IPS-18c (cell line): ENCODE data around the gene POU6F2.

Experiments used
- H3K4me3 ChIP-seq: 2 replicates; pipeline ENCODE4 v1.7.0; 2013; ENCODE audit warnings: low read depth, mild to moderate bottlenecking, low read length, moderate library complexity; ENCODE audit not compliant: insufficient read depth
- H3K9me3 ChIP-seq: one replicate; pipeline ENCODE4 v1.6.1; 2013; ENCODE audit warnings: mild to moderate bottlenecking, low read length, moderate library complexity; ENCODE audit not compliant: control insufficient read depth, insufficient read depth

The POU6F2 gene

DNA sequence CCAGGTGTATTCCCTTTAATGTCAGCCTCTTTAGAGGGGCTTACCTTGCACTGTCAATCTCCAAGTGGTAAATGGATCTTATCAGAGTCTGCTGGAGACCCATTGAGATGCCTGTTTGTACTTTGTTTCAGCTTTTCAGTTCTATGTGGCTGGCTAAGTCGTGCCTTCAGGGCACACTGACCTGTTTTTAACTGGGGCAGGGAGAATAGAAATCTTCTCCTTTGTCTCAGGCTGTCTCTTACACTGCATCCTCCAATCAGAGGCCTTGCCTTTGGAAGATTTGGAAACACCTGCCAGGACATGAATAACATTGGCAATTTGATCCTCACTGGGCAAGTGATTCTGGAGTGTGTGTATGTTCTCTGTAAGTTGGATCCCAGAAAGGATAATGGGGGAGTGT lies 65.0 kb downstream of the POU6F2 start:
- no peaks in the 10 kb centered on the region for H3K9me3 ChIP-seq
- H3K4me3 ChIP-seq = no peak overlapping the region

DNA sequence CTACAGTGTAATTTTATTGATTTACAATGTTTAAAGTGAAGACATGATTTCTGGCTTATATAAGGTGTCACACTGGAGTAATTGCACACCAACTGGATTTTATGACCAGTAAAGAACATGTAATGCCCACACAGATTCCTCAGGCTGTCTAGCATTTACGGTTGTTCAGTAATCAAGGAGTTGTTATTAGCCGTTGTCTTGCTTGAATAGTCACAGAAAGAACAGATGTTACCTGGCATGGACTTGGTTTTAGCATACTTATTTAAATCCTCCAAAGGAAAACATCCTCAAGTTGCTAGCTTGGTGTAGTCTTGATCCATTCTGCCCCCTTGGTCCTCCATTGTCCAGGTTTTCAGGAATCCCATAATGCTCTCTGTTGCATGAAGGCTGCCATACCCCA lies 65.8 kb downstream of the POU6F2 start:
- Histone ChIP-seq H3K9me3 (no peaks in the 10 kb centered on the region), H3K4me3 (no peak overlapping the region)

DNA sequence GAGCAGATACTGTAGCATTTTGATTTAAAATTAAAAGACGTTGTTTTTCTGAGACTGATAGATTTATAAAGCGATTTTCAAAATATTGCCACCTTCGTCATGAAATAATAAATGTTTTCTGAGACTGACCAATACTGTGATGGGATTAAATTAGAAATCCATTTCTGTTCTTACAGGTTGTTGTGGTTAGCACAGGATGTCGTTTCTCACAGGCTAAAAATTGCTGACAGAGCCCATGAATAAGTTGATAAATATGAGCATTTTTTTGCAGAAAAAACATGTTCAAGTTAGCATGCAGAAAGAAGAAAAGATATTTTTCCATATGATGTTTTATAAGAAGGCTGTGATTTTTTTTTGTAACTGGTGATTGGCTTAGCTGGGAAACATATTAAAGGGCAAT lies 66.8 kb downstream of the POU6F2 start:
- Histone ChIP-seq H3K9me3 (no peaks in the 10 kb centered on the region), H3K4me3 (no peak overlapping the region)

DNA sequence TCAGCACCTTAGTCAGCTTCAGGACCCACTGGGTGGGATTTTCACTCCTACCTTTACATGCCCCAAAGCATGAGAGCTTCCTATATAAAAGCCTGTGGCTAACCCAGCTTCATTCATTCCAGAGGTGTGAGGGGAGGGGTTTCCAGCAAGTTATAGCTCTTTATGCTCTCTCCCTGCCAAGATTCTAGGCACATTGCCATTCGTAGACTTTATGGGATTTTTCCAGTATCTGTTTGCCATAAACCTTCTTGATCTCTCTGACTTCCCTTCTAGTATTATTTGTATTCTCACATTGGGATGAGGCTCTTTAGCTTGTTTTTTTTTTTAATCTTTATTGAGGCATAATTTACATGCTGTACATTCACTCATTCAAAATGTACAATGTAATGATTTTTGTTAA lies 67.5 kb downstream of the POU6F2 start:
- H3K4me3 ChIP-seq = no peak overlapping the region
- no peaks in the 10 kb centered on the region for H3K9me3 ChIP-seq

DNA sequence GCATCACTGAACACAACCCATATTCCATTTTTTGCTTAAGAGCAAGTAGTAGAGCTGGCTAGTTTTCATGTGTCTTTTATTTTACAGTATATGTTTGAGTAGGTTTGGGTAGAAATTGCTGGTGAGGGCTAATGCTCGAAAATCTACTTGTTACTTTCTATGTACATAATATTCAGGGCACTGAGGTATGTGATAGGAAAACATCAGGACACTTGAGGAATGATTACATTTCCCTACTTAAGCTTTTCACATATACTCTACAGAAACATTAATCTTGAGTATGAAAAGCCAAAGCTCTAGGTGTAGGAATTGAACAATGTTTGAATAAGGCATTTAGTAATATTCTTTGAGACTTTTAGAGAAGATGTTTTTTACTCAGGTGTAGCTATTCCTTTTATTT lies 73.6 kb downstream of the POU6F2 start:
- no peaks in the 10 kb centered on the region for H3K9me3 ChIP-seq
- no peak overlapping the region for H3K4me3 ChIP-seq

DNA sequence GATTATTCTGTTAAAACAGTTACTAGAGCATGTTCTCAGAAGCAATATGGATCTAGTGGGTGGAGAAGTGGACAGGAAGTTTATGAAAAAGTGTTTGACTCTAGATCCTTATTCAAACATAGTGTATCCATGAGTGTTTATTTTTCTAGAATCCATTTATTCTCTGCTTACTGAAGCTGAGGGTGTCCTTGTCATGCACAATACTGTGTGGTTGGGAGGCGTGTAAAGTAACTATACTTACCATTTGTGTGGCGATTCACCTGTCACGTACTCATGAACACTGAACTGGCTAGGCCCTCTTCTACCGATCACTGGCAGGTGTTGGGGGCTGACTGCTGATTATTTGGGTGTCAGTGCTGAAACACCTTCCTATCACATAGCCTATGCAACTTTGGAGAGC lies 74.0 kb downstream of the POU6F2 start:
- Histone ChIP-seq H3K4me3 (no peak overlapping the region), H3K9me3 (no peaks in the 10 kb centered on the region)

DNA sequence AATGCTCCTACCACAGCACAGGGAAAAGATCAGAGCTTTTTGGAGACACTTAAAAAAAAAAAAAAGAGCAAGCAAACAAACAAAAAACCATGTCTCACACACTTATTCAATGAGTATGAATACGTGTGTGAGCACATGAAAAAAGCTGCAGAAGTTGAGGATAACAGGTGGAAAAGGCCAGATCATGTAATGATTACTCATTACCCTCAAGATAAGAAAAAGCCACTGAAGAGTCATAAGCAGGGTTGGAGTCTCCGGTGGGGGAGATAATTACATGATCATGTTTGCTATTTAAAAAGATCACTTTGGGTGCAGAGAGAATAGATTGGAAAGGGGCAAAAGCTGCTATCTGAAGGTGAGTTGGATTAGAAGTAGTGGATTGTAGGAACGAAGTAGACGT lies 77.0 kb downstream of the POU6F2 start:
- H3K4me3 ChIP-seq = no peak overlapping the region
- H3K9me3 ChIP-seq = no peaks in the 10 kb centered on the region

DNA sequence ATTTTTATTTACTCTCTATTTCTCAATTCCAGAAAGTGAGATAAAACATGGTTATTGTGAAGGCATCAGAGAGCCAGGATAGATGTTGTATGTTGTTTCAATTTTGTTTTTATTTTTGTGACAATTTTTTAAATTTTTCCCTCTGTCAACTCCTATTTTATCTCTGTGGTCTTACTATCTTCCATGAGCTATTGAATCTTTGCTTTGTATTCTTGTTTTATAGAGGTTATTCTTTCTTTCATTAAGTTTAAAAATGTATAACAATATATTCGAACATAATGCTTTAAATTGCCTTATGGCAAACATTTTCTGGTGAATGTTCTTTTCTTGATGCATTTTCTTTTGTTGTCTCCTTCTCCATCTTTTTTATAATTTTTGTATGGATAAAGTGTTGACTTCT lies 78.4 kb downstream of the POU6F2 start:
- Histone ChIP-seq H3K9me3 (no peaks in the 10 kb centered on the region), H3K4me3 (no peak overlapping the region)

DNA sequence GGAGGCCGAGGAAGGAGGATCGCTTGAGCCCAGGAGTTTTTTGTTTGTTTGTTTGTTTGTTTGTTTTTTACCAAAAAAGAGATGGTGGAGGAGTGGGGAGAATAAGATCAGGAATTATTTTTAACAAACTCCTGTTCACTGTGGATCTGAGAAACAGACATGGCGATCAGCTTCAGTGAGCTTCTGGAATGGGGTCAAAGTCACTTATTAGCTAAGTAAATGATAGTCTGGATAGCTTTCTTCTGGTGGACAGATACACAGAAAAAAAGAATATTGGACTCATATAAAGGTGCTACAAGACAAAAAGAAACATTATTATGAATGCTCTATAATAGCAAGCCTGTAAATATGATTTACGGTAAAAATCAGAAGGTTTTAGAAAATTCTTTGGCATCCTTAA lies 85.1 kb downstream of the POU6F2 start:
- no peak overlapping the region for H3K4me3 ChIP-seq
- no peaks in the 10 kb centered on the region for H3K9me3 ChIP-seq

DNA sequence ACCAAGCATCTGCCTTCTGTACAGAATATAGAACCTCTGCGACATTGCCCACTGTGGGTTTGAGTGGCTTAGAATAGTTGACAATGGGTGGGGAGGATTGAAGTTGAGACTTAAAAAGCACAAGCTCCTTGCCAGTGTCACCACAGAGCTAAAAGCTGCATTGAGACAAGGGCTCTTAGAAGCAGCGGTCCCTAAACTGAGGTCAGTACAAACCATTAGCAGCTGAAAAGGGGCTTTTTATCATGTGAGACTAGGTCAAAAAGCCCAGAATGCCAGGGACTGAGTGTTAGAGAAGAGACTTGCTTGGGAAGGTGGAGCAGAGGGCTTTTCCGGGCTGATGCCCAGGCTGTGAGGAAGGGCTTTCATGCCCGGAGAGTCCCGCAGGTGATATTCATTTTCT lies 91.3 kb downstream of the POU6F2 start:
- Histone ChIP-seq H3K9me3 (no peaks in the 10 kb centered on the region), H3K4me3 (no peak overlapping the region)

DNA sequence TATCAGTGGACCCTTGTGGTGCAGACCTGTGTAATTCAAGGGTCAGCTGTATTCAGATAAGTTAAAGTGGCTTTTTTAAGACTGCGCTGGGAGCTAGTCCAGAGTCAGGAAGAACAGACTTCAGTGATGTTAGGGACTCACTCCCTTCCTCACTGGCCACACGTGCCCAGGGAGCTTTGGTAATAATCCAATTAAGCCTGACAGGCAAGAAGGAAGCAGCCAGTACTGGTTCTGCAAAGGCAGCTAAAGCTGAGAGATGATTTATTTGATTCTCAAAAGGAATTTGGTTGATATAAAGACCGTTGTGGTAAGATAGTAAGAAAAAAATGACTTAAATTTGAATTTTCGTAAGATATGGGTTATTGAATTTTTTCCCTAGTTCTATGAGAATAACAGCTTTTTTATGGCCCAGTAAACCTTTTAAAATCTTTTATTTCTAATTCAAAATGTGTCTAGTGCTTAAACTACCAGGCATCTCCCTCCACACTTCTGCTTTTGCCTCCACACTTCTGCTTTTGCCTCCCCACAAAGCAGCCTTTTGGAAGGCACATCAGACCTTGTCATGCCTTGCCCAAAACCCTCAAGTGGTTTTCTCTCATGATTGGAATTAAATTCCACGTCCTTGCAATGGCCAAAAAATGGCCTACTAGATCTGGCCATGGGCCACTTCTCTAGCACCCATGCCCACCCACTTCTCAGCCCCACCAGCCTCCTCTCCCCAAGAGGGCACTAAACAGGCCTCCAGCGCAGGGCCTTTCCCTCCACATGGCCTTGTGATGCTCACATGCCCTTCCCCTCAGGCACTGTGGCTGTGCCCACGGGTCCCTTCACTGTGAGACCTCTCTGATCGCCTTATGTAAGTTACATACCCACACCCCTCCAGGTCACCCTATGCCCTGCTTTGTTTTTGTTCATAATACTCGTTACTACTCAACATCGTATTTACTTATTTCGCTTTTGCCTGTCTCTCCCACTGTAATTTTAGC lies 92.5 kb downstream of the POU6F2 start:
- Histone ChIP-seq H3K4me3 (no peak overlapping the region; the same call in 1 of the 2 replicates), H3K9me3 (no peaks in the 10 kb centered on the region)

DNA sequence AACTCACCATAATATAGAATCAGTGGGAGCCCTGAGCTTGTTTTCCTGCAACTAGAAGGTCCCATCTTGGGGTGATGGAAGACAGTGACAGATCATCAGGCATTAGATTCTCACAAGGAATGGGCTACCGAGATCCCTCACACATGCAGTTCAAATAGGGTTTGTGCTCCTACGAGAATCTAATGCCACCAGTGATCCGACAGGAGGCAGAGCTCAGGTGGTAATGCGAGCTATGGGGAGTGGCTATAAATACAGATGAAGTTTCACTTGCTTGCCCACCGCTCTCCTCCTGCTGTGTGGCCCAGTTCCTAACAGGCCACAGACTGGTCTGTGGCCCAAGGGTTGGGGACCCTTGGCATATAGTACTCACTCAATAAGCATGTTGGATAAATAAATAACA lies 93.4 kb downstream of the POU6F2 start:
- H3K9me3 ChIP-seq = no peaks in the 10 kb centered on the region
- H3K4me3 ChIP-seq = no peak overlapping the region

DNA sequence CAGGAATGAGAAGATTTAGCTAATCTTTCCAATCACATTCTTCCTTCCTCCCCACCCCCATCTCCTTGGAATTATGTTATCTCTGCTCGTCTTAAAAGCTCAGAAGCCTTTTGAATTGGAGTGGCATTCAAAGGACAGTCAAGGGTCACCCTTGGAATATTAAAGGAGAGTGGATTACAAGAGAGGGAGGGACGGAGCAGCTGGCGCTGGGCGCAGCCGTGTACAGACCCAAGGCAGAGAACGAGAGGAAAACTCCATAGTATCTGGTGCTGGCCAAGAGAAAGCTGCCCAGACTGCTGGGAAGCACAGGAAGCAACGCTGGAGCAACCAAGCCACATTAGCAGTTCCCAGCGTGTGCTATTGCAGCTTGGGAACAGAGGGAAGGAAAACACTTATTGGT lies 95.7 kb downstream of the POU6F2 start:
- Histone ChIP-seq H3K9me3 (no peaks in the 10 kb centered on the region), H3K4me3 (no peak overlapping the region)

DNA sequence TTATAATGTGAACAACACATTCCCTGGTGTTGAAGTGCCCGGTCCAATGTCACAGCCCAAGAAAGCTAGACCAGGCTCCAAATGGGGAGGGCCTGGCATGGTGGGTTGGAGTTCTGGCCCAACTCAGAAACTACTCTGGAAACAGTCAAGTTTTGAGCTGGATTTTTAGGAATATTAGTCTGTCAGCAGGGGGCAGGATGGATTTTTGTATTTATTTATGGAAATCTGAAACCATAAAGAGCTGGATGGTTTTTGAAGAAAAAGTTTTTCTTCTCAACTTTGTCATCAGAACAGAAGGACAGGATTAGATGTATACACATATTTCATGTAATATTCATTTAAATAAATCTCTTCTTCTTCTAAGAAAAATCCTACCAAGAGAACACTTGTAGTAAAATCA lies 97.5 kb downstream of the POU6F2 start:
- H3K9me3 ChIP-seq = no peaks in the 10 kb centered on the region
- H3K4me3 ChIP-seq = no peak overlapping the region

DNA sequence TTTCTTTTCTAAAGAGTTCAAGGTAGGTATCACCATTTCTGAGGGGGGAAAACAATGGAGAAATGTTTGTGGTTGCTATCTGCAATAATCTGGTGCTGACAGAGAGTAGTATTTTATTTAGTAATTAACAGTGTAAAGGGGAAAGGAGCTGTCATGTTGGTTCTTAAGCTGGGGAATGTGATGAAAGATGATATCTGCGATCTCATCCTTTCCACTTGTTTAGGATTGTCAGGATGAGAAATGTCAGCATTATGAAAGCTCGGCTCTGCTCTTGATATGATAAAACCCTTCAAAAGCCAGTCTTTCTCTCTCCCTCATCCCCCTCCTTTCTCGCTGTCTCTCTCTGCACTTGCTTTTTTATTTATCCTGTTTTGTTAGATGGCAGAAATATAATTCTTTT lies 106.1 kb downstream of the POU6F2 start:
- Histone ChIP-seq H3K4me3 (no peak overlapping the region), H3K9me3 (no peaks in the 10 kb centered on the region)

DNA sequence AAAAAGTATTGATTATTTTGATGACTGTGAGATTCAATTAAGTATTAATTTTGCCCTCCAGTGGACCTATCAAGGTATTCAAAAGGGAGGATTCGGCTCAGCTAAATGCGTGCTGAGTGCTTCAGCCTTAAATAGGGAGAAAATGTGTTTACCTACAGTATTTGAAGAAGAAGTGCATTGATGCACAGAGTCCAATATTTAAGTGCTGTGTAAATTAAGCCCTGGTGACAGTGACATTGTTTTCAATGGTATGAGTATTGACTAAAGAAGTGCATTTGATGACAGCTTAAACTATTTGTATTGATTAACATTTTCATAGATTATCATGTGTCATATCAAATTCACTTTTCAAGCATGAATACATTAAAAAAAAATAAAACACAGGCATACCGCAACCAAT lies 106.6 kb downstream of the POU6F2 start:
- H3K9me3 ChIP-seq = no peaks in the 10 kb centered on the region
- H3K4me3 ChIP-seq = no peak overlapping the region

DNA sequence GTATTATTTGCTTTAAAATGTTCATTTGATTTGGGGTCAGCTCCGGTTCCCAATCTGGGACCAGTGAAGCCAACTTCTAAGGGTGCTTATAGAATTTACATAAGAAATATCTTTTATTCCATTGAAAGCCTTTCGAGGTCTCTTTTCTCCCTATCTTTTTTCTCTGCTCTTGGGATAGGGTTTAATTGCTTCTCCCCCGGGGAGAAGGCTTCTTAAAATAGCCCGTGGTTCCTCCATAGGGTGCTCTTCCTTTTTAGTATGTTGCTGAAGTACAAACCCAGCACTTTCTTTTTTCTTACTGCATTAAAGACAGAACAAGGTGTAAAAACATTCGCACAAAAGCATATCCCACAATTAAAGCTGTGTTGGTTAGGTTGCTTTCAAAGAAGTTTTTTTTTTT lies 107.5 kb downstream of the POU6F2 start:
- Histone ChIP-seq H3K9me3 (no peaks in the 10 kb centered on the region), H3K4me3 (no peak overlapping the region; the same call in 1 of the 2 replicates)

DNA sequence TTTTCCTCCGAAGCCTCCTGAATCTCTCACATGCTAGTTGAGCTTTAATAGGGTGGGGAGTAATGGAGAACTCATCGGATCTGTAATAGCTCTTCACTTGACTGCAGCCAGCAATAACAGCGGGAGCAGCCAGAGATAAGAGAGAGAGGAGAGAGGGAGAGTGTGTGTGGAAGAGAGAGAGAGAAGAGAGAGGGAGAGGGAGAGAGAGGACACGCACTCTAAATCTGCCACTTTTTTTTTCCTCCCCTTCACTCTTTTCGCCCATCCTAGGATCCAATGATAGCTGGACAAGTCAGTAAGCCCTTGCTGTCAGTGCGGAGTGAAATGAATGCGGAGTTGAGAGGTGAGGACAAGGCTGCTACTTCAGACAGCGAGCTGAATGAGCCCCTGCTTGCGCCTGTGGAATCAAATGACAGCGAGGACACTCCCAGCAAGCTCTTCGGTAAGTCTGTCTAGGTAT lies 107.9 kb downstream of the POU6F2 start:
- no peaks in the 10 kb centered on the region for H3K9me3 ChIP-seq
- no peak overlapping the region; the same call in 1 of the 2 replicates for H3K4me3 ChIP-seq
